Measurements from ENCODE around the gene ATOH8.
A peak's percentile ranks its signal among the peaks of the same experiment; 100 is the strongest.

ATOH8 gene

DNA sequence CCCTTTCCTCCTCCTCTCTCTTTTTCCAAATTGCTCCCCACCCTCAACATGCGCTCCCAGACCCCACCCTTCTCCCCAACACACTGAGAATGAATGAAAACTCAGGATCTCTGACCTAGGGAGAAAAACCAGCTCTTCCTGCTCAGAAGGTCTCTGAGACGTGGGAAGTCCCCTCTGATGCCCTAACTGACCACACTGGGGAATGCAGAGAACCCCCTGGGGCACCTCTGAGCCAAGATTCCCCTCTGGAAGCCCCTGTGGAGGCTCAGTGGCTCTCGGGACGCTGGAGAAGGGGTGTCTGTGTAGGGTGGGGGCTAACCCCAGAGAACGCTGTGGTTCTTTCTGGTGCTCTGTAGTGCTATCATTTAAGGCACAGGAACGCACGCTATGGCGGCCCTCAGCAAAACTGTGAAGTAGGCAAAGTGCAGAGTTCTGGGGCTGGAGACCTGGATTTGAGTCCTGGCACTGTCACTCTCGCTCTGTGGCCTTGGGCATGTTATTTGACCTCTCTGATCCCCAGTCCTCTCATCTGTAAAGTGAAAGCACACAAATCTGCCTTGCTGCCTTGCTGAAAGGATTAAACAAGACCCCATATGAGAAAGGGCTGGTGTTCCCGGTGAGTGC is 17.1 kb downstream of the ATOH8 start:
- DNase-seq (ENCODE audit: low read depth): no peak

DNA sequence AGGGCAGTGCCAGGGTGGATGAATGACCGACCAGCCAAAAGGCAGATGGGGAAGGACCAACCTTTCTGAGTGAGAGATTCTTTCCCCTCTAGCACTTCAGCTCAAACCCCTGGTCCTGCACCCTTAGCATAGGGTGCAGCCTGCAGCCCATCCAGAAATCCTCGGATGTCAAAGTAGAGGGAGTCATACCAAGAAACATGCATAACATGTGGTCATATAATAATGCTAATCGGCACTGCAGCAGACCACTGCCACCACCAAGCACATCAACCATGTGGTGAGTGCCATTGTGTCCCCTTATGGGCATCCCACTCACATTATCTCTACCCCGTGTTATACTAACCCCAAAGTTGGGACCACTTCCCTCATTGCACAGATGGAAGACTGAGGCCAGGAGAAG is 17.7 kb downstream of the ATOH8 start:
- DNase-seq (ENCODE audit: low read depth): no peak

DNA sequence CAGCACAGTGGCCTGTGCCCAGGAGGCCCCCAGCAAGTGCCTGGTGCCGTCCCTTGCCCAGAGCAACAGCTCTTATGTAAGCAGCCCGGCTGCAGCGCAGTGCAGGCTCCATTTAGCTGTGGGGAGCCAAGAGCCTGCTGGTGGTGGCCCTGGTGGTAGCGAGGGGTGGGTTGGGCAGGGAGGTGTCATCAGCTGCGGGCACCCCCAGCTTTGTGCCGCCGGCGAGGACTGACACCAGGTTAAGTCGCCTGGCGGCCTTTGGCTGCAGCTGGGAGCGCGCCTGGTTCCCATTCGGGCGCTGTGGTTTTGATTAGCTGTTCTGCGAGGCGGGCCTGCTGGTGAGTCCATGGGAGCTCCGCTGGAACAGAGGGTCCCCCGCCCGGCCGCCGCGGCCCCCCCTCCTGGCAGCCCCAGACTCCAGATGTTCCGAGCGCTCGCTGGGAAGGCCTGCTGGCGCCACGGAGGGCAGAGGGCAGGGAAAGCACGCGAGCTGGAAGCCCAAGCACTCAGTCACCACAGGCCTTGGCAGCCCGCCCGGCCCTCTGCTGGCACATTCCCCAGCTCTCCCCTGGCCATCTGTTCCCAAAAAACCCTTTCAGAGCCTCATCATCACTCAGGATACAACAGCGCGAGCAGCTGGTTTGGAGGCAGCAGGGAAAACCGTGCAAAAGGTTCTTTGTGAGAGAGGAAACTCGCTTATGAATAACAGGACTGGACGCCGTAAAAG is 18.4 kb downstream of the ATOH8 start:
- DNase-seq (ENCODE audit: low read depth): peak; percentile 99

DNA sequence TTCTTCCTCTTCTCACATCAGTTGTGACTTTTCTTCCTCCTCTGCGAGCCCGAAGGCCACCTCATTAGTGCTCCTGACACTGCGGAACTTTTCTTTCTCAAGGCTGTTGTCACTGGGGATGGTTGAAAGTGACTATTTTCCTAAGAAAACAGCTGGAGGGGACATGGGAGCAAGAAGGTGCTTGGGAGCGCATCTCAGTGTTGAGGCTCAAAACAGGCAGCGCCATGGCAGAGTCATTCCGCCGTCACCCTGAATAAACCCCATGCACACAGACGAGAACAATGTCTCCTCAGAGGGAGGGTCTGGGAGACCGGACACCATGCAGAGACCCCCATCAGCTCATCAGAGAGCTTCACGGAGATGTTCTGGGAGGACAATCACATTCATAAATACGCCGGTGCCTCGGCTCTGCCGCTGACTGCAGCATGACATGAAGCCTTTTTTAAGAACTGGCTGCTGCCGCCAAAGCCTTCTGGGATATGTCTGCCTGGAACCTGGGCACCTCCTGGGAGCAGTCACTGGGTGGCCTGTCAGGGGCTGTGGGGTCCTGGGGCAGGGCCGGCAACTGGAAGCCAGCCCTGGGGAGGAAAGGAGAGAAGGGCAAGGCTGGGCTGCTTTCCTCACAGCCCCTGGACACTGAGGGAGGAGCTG is 19.2 kb downstream of the ATOH8 start:
- no peak for DNase-seq (ENCODE audit: low read depth)

DNA sequence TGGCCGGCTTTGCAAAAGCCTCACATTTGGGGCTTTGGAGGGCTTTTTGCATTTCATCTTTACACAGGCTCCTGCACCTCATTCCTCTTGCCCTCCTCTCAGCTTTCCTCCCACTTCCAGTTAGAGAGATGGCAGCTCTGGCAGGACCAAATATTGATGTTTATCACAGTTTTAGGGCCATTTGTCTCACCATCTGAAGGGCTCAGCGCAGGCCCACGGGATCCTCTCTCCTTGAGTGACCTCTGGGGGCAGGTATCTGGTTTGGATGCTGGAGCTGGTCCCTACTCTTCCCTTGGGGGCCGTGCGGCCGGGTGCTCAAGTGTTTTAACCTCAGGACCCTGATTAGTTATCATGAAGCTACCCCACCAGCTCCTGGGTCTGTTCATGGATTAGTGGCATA is 19.9 kb downstream of the ATOH8 start:
- no peak for DNase-seq (ENCODE audit: low read depth)

DNA sequence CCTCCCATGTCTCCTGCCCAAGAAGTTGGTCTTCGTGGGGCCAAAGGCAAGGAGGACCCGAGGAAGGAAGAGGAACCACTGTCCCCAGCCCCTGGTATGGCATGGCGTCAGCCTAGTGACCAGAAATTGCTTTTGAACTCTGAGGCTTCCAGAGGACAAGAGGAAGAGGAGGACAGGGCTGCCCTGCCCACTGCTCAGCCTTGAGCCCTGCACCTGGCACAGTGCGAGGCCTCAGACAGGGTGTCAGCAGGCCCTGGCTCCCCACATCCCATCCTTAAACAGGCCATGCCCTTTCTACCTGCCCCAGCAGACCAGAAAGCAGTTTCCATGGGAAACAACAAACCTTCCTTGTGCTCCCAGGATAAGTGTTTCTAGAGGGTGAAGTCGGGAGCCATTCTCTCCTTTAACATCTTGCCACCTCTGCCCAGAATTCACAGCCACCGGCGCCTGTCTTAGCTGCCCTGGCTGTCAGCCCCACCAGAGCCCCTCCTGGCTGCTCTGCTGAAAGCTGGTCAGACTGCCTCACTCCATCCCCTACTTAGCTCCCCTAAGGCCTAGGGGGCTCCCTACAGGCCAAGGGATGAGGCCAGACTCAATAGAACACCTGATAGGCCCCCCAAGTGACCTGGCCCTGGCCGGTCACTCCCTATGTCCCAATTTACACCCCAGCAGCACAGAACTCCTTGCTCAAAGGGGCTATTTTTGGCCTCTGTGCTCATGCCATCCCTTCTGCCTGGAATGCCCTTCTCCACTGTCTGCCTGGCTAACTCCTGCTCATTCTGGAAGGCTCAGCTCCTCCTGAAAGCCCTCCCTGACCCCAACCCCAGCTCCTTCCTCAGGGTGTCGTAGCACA is 20.6 kb downstream of the ATOH8 start:
- no peak for DNase-seq (ENCODE audit: low read depth)

DNA sequence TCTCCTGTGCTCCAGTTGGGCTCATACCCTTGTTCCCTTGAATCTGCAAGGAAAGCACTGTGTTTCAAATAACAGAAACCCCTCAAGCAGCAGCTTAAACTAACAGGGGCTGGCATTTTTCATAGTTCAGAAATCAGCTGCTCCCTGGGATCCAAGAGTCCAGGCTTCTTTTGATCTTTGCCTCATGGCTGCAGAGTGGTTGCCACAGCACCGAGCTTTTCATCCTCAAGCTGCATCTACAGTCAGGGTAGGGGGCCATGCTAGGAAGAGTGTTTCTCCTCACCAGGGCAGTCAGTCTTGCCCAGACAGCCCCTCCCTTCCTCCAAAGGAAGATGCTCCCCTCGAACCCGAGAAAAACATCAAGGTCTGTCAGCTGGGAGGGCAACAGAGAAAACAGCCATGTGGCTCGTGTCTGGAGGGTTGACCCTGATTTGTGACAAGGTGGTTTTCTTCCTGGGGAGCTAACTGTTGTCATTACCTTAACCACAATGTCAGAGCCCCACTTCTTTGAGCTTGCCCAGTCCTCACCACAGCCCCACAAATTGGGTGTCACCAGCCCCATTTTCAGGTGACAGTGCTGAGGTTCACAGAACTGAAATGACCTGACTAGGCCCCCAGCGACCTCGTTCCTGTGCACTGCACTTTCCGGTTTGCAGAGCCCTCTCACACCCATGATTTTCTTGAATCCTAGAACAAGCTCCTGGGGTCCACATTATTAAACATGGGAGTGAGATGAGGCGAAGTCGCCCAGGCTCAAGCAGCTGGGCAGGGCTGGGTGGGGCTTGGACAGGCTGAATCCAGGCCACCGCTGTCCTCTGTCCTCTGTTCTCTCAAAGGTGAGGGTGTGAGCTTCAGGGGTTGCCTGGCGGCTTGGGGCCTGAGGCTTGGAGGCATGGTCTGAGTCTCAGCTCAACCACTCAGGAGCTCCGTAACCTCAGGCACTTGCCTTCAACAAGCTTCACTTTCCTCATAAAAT is 21.9 kb downstream of the ATOH8 start:
- no peak for DNase-seq (ENCODE audit: low read depth)

DNA sequence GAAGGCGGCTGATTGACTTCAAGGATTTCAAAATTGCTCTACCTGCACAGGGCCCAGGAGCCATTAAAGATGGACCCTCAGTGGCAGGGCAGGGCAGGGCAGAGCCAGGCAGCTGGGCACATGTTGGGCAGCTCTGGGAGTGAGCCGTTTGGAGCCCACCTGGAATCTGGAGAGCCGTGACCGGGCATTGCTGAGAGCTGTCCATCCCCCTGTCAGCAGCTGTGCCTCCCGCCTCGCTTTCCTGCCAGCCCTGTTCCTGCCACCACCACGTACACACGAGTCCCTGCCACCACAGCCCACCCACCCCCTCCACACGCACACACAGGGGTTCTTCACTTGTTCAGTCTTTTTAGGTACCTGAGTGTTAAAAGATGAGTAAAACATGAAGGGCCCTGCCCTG is 22.9 kb downstream of the ATOH8 start:
- DNase-seq (ENCODE audit: low read depth): no peak

DNA sequence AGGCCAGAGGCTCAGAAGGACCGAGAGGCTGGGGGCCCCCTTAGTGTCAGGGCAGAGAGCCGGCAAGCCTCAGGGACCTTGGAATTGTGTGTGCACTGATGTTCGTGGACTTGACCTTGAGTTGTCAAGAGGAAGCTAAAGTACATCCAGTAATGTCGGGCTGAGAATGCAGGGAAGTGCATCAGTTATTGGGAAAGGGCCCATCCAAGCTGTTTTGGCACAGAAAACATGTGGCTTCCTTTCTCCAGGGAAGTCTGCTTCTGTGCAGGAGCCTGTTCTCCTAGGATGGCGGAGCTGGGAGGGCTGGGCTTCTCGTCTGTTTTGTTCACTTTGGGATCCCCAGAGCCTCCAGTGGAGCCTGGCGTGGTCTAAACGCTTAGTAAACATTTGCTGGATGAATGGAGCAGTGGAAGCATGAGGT is 23.7 kb downstream of the ATOH8 start:
- DNase-seq (ENCODE audit: low read depth): no peak

DNA sequence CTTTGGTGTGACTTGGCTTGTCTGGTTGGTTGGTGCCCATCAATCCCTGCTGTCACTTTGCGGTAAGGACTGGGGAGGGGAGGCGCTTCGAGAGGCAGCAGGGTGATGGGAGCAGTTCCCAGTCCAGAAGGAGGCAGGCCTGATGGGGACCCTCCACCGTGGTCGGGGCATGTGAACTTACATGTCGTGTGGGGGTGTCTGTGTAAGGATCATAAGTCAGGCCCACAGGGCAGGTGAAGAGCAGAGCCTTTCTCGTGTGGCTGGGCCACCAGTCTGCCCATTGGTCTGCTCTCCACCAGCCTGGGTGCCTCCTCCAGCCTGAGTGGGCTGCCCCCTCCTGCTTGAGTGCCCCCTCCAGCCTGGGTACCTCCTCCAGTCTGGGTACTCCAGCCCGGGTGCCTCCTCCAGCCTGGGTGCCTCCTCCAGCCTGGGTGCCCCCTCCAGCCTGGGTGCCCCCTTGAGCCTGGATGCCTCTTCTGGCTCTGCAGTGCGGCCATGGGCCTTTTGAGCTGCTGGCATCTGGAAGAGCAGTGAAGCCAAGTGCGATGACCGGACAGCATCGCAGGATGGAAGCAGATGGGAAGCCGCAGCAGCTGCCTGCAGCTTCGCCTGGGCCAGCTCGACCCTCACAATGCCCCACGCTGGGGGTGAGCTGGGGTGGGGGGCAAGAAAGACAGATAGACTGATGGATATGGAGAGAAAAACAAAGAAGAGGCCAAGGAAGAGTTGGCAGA is 25.0 kb downstream of the ATOH8 start:
- no peak for DNase-seq (ENCODE audit: low read depth)

DNA sequence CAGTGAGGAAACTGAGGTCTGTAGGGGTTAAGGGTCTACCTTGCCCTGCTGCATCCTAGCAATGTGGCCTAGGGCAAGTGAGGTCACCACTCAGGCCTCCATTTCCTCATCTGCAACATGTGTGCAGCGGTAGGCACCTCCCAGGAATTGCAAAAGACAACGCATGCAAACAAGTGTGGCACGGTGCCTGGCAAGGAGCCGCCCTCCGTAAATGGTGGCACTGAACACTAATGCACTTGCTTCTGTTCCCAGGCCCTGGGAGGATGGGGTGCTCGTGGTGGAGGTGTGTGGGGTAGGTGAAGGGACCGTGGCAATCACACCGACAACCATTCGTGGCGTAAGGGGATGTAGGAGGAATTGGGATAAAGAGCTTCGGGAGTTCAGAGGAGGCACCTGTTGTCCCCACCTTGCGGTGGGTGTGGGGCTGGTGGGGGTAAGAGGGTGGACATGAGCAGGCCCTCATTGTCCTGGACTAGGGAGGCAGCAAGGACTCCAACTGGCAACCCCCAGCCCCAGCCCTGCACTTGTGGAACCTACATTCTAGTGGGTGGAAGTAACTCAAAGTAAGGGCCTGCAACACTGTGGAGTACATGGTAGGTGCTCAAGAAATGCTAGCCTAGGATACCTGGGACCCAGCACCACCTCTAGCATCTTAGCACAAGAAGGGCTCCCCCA is 26.0 kb downstream of the ATOH8 start:
- DNase-seq (ENCODE audit: low read depth): no peak

DNA sequence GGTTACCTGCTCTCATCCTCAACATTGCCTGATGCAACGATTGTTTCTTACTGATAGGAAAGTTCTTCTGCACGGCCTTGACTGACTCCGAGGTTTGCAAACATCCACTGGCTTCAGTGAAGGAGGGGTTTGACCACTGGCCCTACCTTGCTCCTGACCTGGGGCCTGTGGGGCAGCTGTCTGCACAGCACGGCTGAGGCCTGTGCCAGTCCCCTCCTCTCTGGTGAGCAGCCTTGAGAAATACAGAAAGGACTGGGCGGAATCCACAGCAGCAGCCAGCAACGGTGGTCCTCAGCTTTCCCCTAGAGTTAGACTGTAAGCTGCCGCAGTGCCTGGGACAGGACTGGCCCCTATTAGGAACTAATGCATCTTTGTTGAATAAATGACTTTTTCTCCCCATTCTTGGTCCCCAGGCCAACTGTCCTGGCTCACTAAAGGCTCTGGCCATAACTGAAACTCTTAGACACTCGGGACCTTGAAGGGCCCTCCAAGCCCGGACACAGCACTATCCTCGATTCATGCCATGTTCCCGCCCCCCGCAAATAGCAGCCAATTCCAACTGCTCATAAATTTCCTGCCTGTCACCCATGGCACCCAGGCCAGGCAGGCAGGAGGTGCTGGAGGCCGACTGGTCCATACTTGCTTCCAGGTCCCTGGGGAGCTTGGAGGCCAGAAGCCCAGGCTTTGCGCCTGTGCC is 26.7 kb downstream of the ATOH8 start:
- DNase-seq (ENCODE audit: low read depth): no peak

DNA sequence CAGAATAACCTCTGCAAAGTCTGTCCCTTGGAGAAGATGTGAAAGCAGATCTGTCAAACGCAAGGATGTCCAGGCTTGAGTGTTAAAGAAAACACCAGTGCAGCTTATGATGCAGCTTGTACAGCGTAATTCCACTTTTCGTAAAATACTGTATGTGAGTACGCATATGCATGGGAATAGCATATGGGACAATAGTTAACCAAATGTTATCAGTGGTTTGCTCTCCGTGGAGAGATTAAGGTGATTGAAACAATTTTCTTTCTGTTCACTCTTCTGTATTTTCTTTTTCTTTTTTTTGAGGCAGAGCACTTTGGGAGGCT is 27.2 kb downstream of the ATOH8 start:
- DNase-seq (ENCODE audit: low read depth): no peak

DNA sequence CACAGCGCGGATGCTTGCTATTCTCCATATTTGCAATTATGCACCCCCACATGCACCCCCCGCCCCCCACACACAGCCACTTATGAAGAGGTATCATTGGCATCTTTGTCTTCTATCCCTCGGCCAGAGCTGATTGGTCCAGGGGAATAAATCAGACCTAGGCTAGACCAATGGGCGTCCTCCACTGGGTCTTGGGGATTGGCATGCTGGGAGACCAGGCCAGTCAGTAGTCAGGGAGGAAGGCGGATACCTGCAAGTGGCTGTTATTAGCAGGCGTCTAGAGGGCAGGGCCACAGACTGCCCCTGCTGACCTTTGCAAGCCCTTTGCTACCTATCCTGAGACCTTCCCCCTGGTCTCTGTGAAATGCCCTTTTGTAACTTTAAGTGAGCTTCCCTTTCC is 30.0 kb downstream of the ATOH8 start:
- no peak for DNase-seq (ENCODE audit: low read depth)

DNA sequence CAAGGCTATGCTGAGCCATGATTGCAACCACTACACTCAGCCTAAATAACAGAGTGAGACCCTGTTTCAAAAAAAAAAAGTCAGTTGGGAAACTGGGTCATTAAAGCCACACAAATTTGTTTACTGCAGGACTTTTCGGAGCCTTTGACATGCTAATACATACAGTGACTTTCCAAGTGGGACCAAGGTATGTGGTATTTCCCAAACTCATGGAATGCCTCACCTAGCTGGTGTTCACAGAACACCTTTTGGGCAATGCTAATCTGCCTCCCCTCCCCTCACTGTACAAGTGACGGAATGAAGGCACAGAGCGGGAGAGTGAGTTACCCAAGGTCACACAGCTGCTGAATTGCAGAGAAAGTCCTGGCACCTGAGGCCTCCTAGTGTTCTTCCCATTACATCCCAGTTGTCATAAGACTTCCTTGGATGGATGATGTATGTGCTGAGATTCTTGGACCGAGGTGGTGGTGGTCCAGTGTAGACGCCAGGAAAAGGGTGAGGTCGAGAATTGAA is 30.7 kb downstream of the ATOH8 start:
- DNase-seq (ENCODE audit: low read depth): no peak

DNA sequence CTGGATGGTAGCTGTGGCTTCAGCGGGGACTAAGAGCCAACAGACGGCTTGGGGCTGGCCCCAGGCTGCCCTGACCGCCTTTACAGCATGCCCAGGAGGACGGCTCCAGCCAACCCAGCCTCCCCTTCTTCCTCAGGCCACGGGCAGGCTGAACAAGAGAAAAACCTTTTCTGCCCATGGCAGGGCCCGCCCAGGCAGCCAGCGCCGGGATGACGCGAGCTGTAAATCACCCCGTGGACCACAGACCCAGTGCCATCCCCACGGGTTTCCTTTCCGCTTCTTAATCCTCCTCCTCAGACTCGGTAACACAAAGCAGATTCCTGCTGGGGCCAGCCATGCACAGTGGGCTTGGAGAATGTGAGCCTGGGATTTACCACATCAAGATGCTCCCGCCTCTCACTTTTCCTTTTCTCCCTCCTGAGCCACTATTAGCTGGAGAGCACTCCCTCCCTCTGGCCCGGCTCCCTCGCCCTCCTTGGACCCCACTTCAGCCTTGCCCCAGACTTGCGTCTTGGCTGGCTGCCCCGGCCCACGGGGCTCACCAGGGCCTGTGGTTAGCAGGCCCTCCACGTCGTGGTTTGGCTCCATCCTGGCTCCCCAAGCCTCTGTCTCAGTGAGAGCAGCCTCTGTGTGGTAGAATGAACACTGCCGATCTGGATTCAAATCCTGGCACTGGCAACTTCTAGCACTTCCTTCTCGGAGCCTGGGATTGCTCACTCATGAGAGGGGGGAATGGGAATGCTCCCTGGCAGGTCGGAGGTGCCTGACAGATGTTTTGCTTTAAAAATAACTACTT is 31.4 kb downstream of the ATOH8 start:
- peak; percentile 87 for DNase-seq (ENCODE audit: low read depth)

DNA sequence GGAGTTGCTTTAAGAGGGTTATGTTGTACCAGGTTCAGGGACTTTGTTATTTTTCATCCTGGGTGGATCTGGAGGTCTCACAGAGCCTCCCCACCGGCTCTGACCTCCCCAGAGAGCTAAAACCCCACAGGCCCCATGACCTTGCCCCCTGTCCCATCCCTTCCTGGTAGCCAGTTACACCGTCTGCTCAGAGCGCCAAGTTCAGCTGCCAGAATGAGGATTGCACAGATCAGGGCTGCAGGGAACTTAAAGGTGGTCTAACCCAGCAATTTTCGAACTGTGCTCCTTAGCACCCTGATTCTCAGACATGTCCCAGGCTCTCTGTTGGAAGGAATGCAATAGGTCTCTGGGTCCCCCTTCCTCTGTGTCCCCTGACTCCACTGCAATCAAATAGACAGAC is 32.1 kb downstream of the ATOH8 start:
- no peak for DNase-seq (ENCODE audit: low read depth)

DNA sequence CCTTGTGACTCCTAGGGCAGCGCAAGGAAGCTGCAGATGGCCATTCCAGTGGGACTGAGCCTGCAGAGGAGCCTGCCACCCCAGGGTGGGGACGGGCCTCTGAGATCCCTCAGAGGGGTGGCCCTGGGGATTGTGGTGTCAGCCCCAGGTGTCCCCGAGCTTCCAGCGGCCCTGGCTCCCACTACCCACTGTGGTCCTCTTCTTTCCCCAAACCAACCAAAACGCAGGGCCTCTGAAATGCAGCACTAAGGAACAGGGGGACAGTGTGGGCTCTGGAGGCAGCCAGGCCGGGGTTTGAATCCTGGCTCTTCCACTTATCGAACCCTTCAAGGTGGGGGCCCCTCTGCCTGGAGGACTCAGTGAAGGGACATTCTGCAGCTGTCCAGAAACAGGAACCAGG is 32.7 kb downstream of the ATOH8 start:
- DNase-seq (ENCODE audit: low read depth): no peak

DNA sequence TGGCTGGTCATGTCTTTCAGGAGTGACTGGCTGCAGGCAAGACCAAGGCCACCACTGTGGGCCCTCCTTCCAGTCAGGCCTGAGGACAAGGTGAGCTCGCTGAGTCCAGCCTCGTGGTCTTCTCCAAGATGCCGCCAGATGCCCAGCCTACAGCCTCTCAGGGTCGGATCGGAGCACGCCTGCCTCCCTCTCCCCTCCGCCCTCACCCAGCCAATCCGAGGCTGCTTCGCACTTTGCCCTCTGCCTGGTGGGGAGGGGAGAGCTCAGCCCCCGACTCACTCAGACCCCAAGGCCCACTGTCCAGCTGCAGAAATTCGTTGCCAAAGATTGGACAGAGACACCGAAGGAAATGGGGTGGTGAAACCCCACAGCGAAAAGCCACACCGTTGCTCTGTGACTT is 33.1 kb downstream of the ATOH8 start:
- DNase-seq (ENCODE audit: low read depth): no peak

Data from stromal cell of bone marrow (primary cell).